Right lobe of liver (tissue), 6 donors: ENCODE results near the gene SLC4A11. TPM values are rescaled to one million over a fixed set of nuclear protein-coding genes. Genes with fewer than 3 reads are reported as not detected.
A peak's percentile ranks its signal among the peaks of the same experiment; 100 is the strongest.

ENCODE experiments used
- ATAC-seq, 4 donors: fragments of 200-7000 bp; cut with Tn5 transposase; one replicate each; pipeline ENCODE4 v1.9.1; 2020; ENCODE audit warnings: mild to moderate bottlenecking in 4 of 4, moderate library complexity in 4 of 4
- DNase-seq, 3 donors: peaks; one replicate each; pipeline ENCODE4 v3.0.0-alpha.2; 2020
- H3K27ac ChIP-seq, 3 donors: fragments of 200-600 bp; one replicate each; pipeline ENCODE4 v1.8.0; 2022
- H3K27me3 ChIP-seq, 2 donors: fragments of 200-600 bp; one replicate each; pipeline ENCODE4 v1.8.0; 2022
- H3K36me3 ChIP-seq, 4 donors: fragments of 200-600 bp; sonication (generic) in 1 of 4; one replicate each; pipeline versions ENCODE4 v1.5.1 to v1.8.0; 2017 to 2022; ENCODE audit warnings: control low read depth in 1 of 4
- H3K4me1 ChIP-seq, 4 donors: fragments of 200-600 bp; sonication (generic) in 1 of 4; one replicate each; pipeline versions ENCODE4 v1.5.1 to v1.8.0; 2017 to 2022; ENCODE audit warnings: control low read depth in 1 of 4
- H3K4me3 ChIP-seq, 3 donors: fragments of 200-600 bp; one replicate each; pipeline ENCODE4 v1.8.0; 2022
- H3K9me3 ChIP-seq, 4 donors: fragments of 200-600 bp; sonication (generic) in 1 of 4; one replicate each; pipeline versions ENCODE4 v1.5.1 to v1.8.0; 2017 to 2022; ENCODE audit warnings: control low read depth in 1 of 4
- POLR2A ChIP-seq: fragments of 450-650 bp; IDR thresholded peaks from one replicate; pipeline ENCODE4 v1.6.1; 2017; ENCODE audit warnings: antibody characterized with exemption, mild to moderate bottlenecking
- WGBS: methylation state at CpG from one replicate; pipeline ENCODE4 v1.1.6; 2018; ENCODE audit warnings: low coverage, low lambda C conversion rate; ENCODE audit not compliant: insufficient coverage; ENCODE audit errors: missing lambda C conversion rate; 5-methylcytosine and 5-hydroxymethylcytosine counted together
- intact Hi-C, 2 donors: fragments of 100-400 bp; cut with DNase I; formaldehyde crosslinking; loops; one replicate each; pipeline versions ENCODE4 v1.11.2 to v1.14.1; 2022
- total RNA-seq, 6 experiments: library from RNA; depleted of rRNA in 2 of 6; stranded (reverse); fragments of >200 nt in 2 of 6; fragmentation: NEBNext Ultra II Directional in 3 of 6; extraction: Animal tissue kit (Norgen Biotek cat#: 25700) in 3 of 6; gene quantifications; one replicate each; pipeline versions ENCODE4 v1.1.0 to v1.2.4, GENCODE V29; 2016 to 2023
- TF ChIP-seq, protein P1 (sequence below), 4 donors: fragments of 200-600 bp in 3 of 4; fragments of 450-650 bp in 1 of 4; IDR thresholded peaks; one replicate each; pipeline versions ENCODE4 v1.5.1 to v1.8.0; 2016 to 2022; ENCODE audit warnings: antibody characterized with exemption in 4 of 4, mild to moderate bottlenecking in 2 of 4
- donor health status: DM: no; HTN: yes; CAD: no.
- donor health status: DM: no; HTN: no; CAD: no.
- donor health status: DM: no; HTN: no; CAD: no.
- donor health status: DM: no; HTN: yes; CAD: no.
- donor health status: DM: no; HTN: yes; CAD: no.

SLC4A11 gene
- total RNA-seq, 6 experiments from 2014 or later: 0.11 to 0.40 (median 0.18) TPM; not detected in 1

DNA sequence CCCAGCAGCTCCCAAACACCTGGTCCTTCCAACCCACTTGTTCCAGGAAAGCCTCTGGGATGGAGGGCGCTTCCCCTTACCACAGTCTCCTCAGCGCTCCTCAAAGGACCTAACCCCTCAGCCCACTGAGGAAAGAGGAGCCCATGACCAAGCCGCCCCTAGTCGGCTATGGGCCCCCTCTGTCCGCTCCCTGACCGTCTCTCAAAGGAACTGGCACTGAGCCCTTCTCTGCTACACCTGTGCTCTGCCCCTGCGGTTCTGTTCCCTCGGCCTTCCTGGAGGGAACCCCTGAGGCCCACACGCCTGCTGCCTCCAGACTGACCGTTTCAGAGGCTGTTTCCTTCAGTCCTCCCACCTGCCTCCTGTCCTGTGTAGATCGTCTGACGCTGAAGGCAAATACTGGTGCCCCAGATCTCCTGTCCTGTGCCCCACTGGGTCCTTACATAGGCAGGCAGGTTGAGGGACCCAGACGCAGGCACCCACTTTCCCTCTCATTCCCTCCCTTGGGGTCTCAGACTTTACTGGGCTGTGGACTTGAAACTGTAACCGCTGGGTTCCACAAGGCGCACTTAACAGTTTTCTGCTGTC is 1.9 kb upstream of the SLC4A11 start:
- Histone ChIP-seq H3K27me3 (peaks cover 0 to 7% of the 10 kb centered on the region in 2 donors), H3K4me1 (peaks cover 0 to 17% (median 0%) of the 10 kb centered on the region in 4 donors), H3K9me3 (no peaks in the 10 kb centered on the region), H3K36me3 (no peaks in the 10 kb centered on the region), H3K27ac (no peak overlapping the region), H3K4me3 (no peak overlapping the region)
- DNase-seq (no peak), ATAC-seq (no peak)
- intact Hi-C loops: no loop called here
- 70% methylated on average over 2 of the region's 15 CpGs for WGBS
- TF ChIP-seq, protein P1, sequence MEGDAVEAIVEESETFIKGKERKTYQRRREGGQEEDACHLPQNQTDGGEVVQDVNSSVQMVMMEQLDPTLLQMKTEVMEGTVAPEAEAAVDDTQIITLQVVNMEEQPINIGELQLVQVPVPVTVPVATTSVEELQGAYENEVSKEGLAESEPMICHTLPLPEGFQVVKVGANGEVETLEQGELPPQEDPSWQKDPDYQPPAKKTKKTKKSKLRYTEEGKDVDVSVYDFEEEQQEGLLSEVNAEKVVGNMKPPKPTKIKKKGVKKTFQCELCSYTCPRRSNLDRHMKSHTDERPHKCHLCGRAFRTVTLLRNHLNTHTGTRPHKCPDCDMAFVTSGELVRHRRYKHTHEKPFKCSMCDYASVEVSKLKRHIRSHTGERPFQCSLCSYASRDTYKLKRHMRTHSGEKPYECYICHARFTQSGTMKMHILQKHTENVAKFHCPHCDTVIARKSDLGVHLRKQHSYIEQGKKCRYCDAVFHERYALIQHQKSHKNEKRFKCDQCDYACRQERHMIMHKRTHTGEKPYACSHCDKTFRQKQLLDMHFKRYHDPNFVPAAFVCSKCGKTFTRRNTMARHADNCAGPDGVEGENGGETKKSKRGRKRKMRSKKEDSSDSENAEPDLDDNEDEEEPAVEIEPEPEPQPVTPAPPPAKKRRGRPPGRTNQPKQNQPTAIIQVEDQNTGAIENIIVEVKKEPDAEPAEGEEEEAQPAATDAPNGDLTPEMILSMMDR (IDR thresholded peaks at IDR 0.05): no peak
- TF ChIP-seq POLR2A: no peak

DNA sequence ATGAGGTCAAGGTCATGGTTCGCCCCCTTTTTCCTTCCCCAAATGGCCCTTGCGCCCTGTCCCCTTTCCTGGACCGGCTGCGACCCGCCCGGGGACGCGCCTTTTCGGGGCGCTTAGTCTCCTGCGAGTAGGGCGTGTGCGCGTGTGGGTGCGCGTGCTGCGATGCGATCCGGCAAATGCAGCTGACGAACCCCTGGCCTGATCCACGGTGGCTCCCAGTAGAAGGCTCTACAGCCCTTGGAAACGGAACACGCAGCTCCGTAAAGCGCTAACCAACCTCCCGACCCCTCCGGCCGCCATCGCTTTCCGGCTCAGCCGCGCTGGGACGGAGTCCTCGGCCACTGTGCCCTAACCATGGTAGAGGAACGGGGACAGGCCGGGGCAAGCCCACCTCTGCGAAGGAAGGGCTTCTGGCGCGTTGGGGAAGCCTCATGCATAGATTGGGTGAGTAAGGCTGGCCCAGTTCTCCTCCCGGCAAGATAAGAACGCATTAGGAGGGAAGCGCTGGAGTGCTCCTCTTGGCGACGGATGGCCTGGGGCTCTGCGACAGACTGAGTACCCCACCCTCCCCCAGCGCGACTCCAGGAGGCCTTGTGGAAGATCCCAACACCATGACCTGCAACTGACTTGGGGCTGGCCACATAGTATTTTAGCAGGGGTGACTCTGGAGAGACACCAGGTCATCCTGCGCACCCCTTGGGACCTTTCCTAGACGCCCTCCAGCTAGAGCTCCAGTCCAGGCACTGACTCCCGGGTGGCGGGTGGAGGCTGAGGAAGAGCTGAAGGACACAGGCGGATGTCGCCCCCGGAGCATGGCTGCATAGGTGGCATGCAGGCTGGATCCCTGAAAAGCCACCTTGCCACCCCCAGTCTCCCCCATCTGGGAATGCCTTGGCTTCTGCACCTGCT is 1.1 kb upstream of the SLC4A11 start:
- no peaks in the 10 kb centered on the region for H3K9me3 ChIP-seq
- ATAC-seq (peak in 1 of 4 donors; percentile 5), DNase-seq (no peak)
- WGBS: 10% methylated on average over 35 of the region's 54 CpGs
- TF ChIP-seq, protein P1 (IDR thresholded peaks at IDR 0.05): no peak
- no peak for TF ChIP-seq POLR2A
- H3K4me1 ChIP-seq: peaks cover 0 to 17% (median 0%) of the 10 kb centered on the region in 4 donors
- intact Hi-C loops: no loop called here
- H3K27ac ChIP-seq: no peak overlapping the region
- peaks cover 0 to 7% of the 10 kb centered on the region in 2 donors for H3K27me3 ChIP-seq
- peak overlapping the region; percentile 52 to 72 (median 70) for H3K4me3 ChIP-seq
- H3K36me3 ChIP-seq: no peaks in the 10 kb centered on the region

DNA sequence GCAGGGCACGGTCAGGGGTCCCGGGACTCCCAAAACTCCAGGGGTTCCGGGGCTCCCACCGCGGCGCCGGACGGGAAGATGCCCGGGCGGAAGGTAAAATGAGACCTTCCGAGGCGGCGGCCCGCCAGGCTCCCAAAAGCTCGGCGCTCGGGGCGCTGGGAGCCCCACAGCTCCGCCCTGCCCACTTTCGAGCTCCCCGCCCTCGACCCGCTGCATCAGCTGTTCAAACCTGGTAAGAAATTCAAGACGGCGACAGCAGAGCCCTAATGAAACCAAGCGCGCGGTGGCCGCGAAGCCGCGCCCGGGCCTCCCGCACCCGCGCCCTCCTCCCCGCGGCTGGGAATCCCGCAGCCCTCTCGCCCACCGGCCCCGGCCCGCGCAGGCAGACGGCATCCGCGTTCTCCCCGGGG is 369 bp downstream of the SLC4A11 start:
- peak in 3 of 4 donors; percentile 8 to 14 (median 14) for ATAC-seq
- no peak for DNase-seq
- WGBS: no CpG with 5 or more reads among the region's 48 CpGs

DNA sequence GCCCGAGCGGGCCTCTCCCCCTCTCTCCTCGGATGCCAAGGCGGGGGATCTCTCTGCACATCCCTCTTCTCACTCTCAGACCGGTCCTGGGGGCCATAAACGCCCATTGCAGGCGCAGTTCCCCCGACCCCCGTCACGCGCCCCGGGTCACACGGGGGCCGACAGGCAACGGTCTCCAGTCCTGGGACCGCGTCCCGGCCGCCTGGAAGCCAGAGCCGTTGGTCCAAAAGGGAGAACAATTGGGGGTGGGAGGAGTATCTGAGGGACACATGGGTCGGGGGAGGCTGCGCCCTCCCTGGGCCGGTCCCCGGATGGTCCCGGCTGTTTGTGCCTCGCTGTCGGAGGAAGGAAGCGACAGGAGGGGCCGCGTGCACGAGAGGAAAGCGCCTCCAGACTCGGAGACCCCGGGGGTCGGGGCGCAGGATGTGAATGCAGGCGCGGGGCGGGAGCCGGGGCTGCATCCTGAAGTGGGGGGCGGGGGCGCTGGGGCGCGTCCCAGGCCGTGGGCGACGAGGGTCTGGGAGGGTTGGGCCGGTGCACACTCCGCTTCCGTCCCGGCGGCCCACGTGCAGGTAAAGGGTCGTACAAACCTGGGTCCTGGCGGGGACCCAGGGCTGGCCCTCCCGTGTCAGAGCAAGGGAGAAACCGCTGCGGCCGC is 903 bp downstream of the SLC4A11 start:
- Histone ChIP-seq H3K9me3 (no peaks in the 10 kb centered on the region), H3K4me3 (peak overlapping the region; percentile 52 to 72 (median 70)), H3K4me1 (peaks cover 0 to 17% (median 0%) of the 10 kb centered on the region in 4 donors), H3K27ac (no peak overlapping the region), H3K27me3 (peaks cover 0 to 7% of the 10 kb centered on the region in 2 donors), H3K36me3 (no peaks in the 10 kb centered on the region)
- intact Hi-C loops: no loop called here
- no peak for DNase-seq
- ATAC-seq: no peak
- TF ChIP-seq POLR2A: no peak
- TF ChIP-seq, protein P1 (IDR thresholded peaks at IDR 0.05): no peak
- 4% methylated on average over 5 of the region's 59 CpGs for WGBS

More for the DNA sequence above, 369 bp downstream of the SLC4A11 start:
- TF ChIP-seq, protein P1 (IDR thresholded peaks at IDR 0.05): no peak
- TF ChIP-seq POLR2A: no peak
- Histone ChIP-seq H3K27me3 (peaks cover 0 to 7% of the 10 kb centered on the region in 2 donors), H3K27ac (no peak overlapping the region), H3K4me1 (peaks cover 0 to 17% (median 0%) of the 10 kb centered on the region in 4 donors), H3K4me3 (peak overlapping the region; percentile 52 to 72 (median 70)), H3K36me3 (no peaks in the 10 kb centered on the region), H3K9me3 (no peaks in the 10 kb centered on the region)
- intact Hi-C loops: no loop called here
